HepG2 (cell line): ENCODE measurements around the gene EIF5.

Experiments
- ARNT ChIP-seq: fragments of 450-650 bp; IDR thresholded peaks from 2 replicates; pipeline ENCODE4 v1.6.1; 2017
- BCL3 ChIP-seq: sonication (generic); formaldehyde crosslinking; IDR thresholded peaks from 2 replicates; pipeline ENCODE4 v1.5.1; 2020; ENCODE audit warnings: mild to moderate bottlenecking, missing genetic modification reagents, moderate library complexity
- CENPX ChIP-seq: sonication (generic); formaldehyde crosslinking; IDR thresholded peaks from 2 replicates; pipeline ENCODE4 v1.9.0; 2021; ENCODE audit warnings: mild to moderate bottlenecking, missing genetic modification reagents, moderate library complexity
- ELF3 ChIP-seq: IDR thresholded peaks from 2 replicates; pipeline ENCODE4 v1.6.1; 2016; ENCODE audit warnings: missing genetic modification reagents, missing compliant biosample characterization
- FOSL1 ChIP-seq: sonication (generic); formaldehyde crosslinking; IDR thresholded peaks from 2 replicates; pipeline ENCODE4 v1.9.0; 2021; ENCODE audit warnings: missing genetic modification reagents, borderline replicate concordance
- FOXA1 ChIP-seq, 2 experiments: fragments of 450-650 bp in 1 of 2; sonication (generic) in 1 of 2; formaldehyde crosslinking in 1 of 2; IDR thresholded peaks; 2 replicates each; pipeline versions ENCODE4 v1.4.0 to v1.6.1; 2016 to 2020; ENCODE audit warnings: missing genetic modification reagents in 1 of 2
- GABPA ChIP-seq, 2 experiments: IDR thresholded peaks; 2 replicates each; pipeline ENCODE4 v1.6.1; 2011 to 2016; ENCODE audit warnings: low read depth in 2 of 2, low read length in 1 of 2, missing biosample characterization in 1 of 2, missing genetic modification characterization in 1 of 2
- HOXA5 ChIP-seq: sonication (generic); formaldehyde crosslinking; IDR thresholded peaks from 2 replicates; pipeline ENCODE4 v1.4.0; 2020; ENCODE audit warnings: missing genetic modification reagents
- POLR2AphosphoS5 ChIP-seq: IDR thresholded peaks from 2 replicates; pipeline ENCODE4 v1.6.1; 2012; ENCODE audit warnings: low read depth, low read length
- RAD21 ChIP-seq: fragments of 450-650 bp; formaldehyde crosslinking; IDR thresholded peaks from 2 replicates; pipeline ENCODE4 v1.5.0; 2020; ENCODE audit warnings: mild to moderate bottlenecking
- TRAFD1 ChIP-seq: sonication (generic); formaldehyde crosslinking; IDR thresholded peaks from 2 replicates; pipeline ENCODE4 v1.5.1; 2020; ENCODE audit warnings: missing genetic modification reagents, mild to moderate bottlenecking, borderline replicate concordance
- ZNF274 ChIP-seq: sonication (generic); formaldehyde crosslinking; IDR thresholded peaks from 2 replicates; pipeline ENCODE4 v1.5.1; 2020; ENCODE audit warnings: mild to moderate bottlenecking, missing genetic modification reagents
- TF ChIP-seq, protein P1 (sequence below): IDR thresholded peaks from 2 replicates; pipeline ENCODE4 v1.6.1; 2012; ENCODE audit warnings: low read length, improper control_type of control experiment
- TF ChIP-seq, protein P2 (sequence below): sonication (generic); formaldehyde crosslinking; IDR thresholded peaks from 2 replicates; pipeline ENCODE4 v1.5.0; 2020; ENCODE audit warnings: mild to moderate bottlenecking, missing genetic modification reagents, moderate library complexity

DNA sequence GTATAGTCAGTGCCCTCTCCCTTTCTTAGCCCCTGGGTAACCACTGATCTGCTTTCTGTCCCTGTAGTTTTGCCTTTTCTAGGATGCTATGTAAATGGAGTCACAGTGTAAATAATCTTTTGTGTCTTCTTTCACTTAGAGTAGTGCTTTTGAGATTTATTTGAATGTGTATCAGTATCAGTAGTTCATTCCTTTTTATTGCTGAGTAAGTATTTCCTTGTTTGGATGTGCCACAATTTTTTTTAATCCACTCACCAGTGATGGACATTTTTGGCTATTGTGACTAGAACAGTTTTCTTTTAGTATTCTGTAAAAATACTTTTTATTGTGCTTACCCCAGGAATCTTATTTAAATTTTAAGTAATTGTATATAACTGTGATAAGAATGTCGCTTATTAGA is 54.6 kb downstream of the EIF5 start:
- no peak for TF ChIP-seq HOXA5 (CRISPR knock-in tag)
- TF ChIP-seq, protein P1, sequence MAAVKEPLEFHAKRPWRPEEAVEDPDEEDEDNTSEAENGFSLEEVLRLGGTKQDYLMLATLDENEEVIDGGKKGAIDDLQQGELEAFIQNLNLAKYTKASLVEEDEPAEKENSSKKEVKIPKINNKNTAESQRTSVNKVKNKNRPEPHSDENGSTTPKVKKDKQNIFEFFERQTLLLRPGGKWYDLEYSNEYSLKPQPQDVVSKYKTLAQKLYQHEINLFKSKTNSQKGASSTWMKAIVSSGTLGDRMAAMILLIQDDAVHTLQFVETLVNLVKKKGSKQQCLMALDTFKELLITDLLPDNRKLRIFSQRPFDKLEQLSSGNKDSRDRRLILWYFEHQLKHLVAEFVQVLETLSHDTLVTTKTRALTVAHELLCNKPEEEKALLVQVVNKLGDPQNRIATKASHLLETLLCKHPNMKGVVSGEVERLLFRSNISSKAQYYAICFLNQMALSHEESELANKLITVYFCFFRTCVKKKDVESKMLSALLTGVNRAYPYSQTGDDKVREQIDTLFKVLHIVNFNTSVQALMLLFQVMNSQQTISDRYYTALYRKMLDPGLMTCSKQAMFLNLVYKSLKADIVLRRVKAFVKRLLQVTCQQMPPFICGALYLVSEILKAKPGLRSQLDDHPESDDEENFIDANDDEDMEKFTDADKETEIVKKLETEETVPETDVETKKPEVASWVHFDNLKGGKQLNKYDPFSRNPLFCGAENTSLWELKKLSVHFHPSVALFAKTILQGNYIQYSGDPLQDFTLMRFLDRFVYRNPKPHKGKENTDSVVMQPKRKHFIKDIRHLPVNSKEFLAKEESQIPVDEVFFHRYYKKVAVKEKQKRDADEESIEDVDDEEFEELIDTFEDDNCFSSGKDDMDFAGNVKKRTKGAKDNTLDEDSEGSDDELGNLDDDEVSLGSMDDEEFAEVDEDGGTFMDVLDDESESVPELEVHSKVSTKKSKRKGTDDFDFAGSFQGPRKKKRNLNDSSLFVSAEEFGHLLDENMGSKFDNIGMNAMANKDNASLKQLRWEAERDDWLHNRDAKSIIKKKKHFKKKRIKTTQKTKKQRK, result no peak
- TF ChIP-seq TRAFD1, result no peak
- TF ChIP-seq ZNF274 (CRISPR knock-in tag), result no peak
- TF ChIP-seq, protein P2, sequence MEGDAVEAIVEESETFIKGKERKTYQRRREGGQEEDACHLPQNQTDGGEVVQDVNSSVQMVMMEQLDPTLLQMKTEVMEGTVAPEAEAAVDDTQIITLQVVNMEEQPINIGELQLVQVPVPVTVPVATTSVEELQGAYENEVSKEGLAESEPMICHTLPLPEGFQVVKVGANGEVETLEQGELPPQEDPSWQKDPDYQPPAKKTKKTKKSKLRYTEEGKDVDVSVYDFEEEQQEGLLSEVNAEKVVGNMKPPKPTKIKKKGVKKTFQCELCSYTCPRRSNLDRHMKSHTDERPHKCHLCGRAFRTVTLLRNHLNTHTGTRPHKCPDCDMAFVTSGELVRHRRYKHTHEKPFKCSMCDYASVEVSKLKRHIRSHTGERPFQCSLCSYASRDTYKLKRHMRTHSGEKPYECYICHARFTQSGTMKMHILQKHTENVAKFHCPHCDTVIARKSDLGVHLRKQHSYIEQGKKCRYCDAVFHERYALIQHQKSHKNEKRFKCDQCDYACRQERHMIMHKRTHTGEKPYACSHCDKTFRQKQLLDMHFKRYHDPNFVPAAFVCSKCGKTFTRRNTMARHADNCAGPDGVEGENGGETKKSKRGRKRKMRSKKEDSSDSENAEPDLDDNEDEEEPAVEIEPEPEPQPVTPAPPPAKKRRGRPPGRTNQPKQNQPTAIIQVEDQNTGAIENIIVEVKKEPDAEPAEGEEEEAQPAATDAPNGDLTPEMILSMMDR (CRISPR knock-in tag), result no peak
- TF ChIP-seq POLR2AphosphoS5, result no peak
- TF ChIP-seq FOXA1 (IDR thresholded peaks at IDR 0.05), result no peak
- TF ChIP-seq FOXA1 (CRISPR knock-in tag; IDR thresholded peaks at IDR 0.05), result no peak
- no peak for TF ChIP-seq ELF3 (CRISPR knock-in tag)
- no peak for TF ChIP-seq BCL3 (CRISPR knock-in tag)
- TF ChIP-seq CENPX (CRISPR knock-in tag), result no peak
- TF ChIP-seq RAD21 (CRISPR knock-in tag), result no peak
- no peak for TF ChIP-seq GABPA (IDR thresholded peaks at IDR 0.05; ENCODE audit: low read depth, low read length)
- TF ChIP-seq GABPA (CRISPR knock-in tag; IDR thresholded peaks at IDR 0.05; ENCODE audit: low read depth), result no peak
- TF ChIP-seq FOSL1 (CRISPR knock-in tag), result no peak
- TF ChIP-seq ARNT, result no peak
